OCI-LY7 (cell line): Measurements from ENCODE around the gene OR56A4. TPM values are rescaled to one million over a fixed set of nuclear protein-coding genes. Genes with fewer than 3 reads are reported as not detected.

Source experiments
- Bru-seq: library from RNA; stranded (reverse); fragments of 400-500 nt; gene quantifications from one replicate; lab custom pipeline; 2021; lab: Mats Ljungman, UMichigan
- BruChase-seq, 2 experiments: library from RNA; stranded (reverse); fragments of 400-500 nt; gene quantifications; one replicate each; lab custom pipeline; 2021; lab: Mats Ljungman, UMichigan
- BruUV-seq: library from RNA; stranded (reverse); fragments of 400-500 nt; replicated peaks from 2 replicates; lab custom pipeline; 2021; lab: Mats Ljungman, UMichigan
- CTCF ChIA-PET: fragments of 300-600 bp; sonication (Branson Sonifier 250); formaldehyde crosslinking; loops from one replicate; lab custom pipeline; 2022; ENCODE audit warnings: antibody characterized with exemption; ENCODE audit not compliant: unreplicated experiment; lab: Charles Lee
- POLR2A ChIA-PET: fragments of 300-600 bp; sonication (Branson Sonifier 250); formaldehyde crosslinking; loops from one replicate; lab custom pipeline; 2022; ENCODE audit warnings: antibody characterized with exemption; lab: Charles Lee
- DNase-seq: peaks from one replicate; pipeline ENCODE4 v3.0.0-alpha.2; 2015; ENCODE audit warnings: low spot score
- H2AFZ ChIP-seq: fragments of 200-600 bp; sonication (generic), shearing (Covaris generic); 2 replicates; pipeline ENCODE4 v1.6.1; 2014; ENCODE audit warnings: mild to moderate bottlenecking, antibody characterized with exemption, low read length, moderate library complexity
- H3K27ac ChIP-seq: fragments of 200-600 bp; sonication (generic); 2 replicates; pipeline ENCODE4 v1.5.1; 2014; ENCODE audit warnings: mixed run types, low read depth, mild to moderate bottlenecking, moderate library complexity, low read length, inconsistent platforms; ENCODE audit not compliant: poor library complexity, severe bottlenecking
- H3K36me3 ChIP-seq: fragments of 200-600 bp; sonication (generic); 2 replicates; pipeline ENCODE4 v1.6.1; 2014; ENCODE audit warnings: mild to moderate bottlenecking, antibody characterized with exemption, low read length, moderate library complexity, mixed read lengths; ENCODE audit not compliant: insufficient read depth
- H3K4me1 ChIP-seq: fragments of 200-600 bp; sonication (generic); 2 replicates; pipeline ENCODE4 v1.5.1; 2014; ENCODE audit warnings: mild to moderate bottlenecking, low read length; ENCODE audit not compliant: insufficient read depth, poor library complexity, severe bottlenecking
- H3K4me2 ChIP-seq: fragments of 200-600 bp; sonication (generic); 2 replicates; pipeline ENCODE4 v1.6.1; 2014; ENCODE audit warnings: mild to moderate bottlenecking, low read length
- H3K4me3 ChIP-seq: fragments of 200-600 bp; sonication (generic); 2 replicates; pipeline ENCODE4 v1.5.1; 2014; ENCODE audit warnings: mild to moderate bottlenecking, low read depth, low read length; ENCODE audit not compliant: poor library complexity, severe bottlenecking
- H3K79me2 ChIP-seq: fragments of 200-600 bp; sonication (generic); 2 replicates; pipeline ENCODE4 v1.6.1; 2016; ENCODE audit warnings: low read depth, mild to moderate bottlenecking, low read length, moderate library complexity, mixed read lengths; ENCODE audit not compliant: insufficient read depth
- H3K9me2 ChIP-seq: fragments of 200-600 bp; sonication (generic); 2 replicates; pipeline ENCODE4 v1.6.1; 2016; ENCODE audit warnings: mild to moderate bottlenecking, low read length, mixed read lengths; ENCODE audit not compliant: insufficient read depth
- H3K9me3 ChIP-seq: fragments of 200-600 bp; sonication (generic); 2 replicates; pipeline ENCODE4 v1.6.1; 2014; ENCODE audit warnings: mild to moderate bottlenecking, mixed run types, low read length, mixed read lengths
- H4K20me1 ChIP-seq: fragments of 200-600 bp; sonication (generic); 2 replicates; pipeline ENCODE4 v1.6.1; 2014; ENCODE audit warnings: mild to moderate bottlenecking, antibody characterized with exemption, low read length, moderate library complexity, mixed read lengths; ENCODE audit not compliant: insufficient read depth
- EZH2phosphoT487 ChIP-seq: fragments of 200-600 bp; sonication (generic); IDR thresholded peaks from 2 replicates; pipeline ENCODE4 v1.6.1; 2018; ENCODE audit warnings: low read depth, borderline replicate concordance, mild to moderate bottlenecking, mixed run types, antibody characterized with exemption, low read length, moderate library complexity, mixed read lengths
- intact Hi-C: fragments of 100-400 bp; cut with micrococcal nuclease; formaldehyde crosslinking; loops from one replicate; pipeline ENCODE4 v1.10.0; 2022; ENCODE audit not compliant: unreplicated experiment
- long read RNA-seq: library from polyadenylated mRNA; stranded (forward); transcript quantifications from one replicate; pipeline ENCODE4 v2.0.0, GENCODE V29; 2022
- total RNA-seq, 2 experiments: library from RNA; depleted of rRNA in 1 of 2; stranded (reverse); fragments of >200 nt in 1 of 2; shearing (Covaris generic) in 1 of 2; gene quantifications; 2 replicates each; pipeline ENCODE4 v1.2.3, GENCODE V29; 2014 to 2022
- TF ChIP-seq, protein P1 (sequence below): fragments of 200-600 bp; sonication (generic); conservative IDR thresholded peaks from 2 replicates; pipeline ENCODE4 v1.5.1; 2014; ENCODE audit warnings: mild to moderate bottlenecking, antibody characterized with exemption, low read length, moderate library complexity, mixed read lengths

Gene OR56A4, protein sequence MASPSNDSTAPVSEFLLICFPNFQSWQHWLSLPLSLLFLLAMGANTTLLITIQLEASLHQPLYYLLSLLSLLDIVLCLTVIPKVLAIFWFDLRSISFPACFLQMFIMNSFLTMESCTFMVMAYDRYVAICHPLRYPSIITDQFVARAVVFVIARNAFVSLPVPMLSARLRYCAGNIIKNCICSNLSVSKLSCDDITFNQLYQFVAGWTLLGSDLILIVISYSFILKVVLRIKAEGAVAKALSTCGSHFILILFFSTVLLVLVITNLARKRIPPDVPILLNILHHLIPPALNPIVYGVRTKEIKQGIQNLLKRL
- not detected in 2 replicates for total RNA-seq (2014; rRNA removed; shearing (Covaris generic))
- 0.11 TPM in 1 of 2 replicates, not detected in the other for total RNA-seq (2022)
- not detected for Bru-seq, nascent RNA
- percentile 15 among the genes with signal in this experiment for BruChase-seq, experiment 1, labeled RNA remaining after a 6-hour chase
- BruChase-seq, experiment 2, labeled RNA remaining after a 2-hour chase, result not detected
- long read RNA-seq, result 0 reads

DNA sequence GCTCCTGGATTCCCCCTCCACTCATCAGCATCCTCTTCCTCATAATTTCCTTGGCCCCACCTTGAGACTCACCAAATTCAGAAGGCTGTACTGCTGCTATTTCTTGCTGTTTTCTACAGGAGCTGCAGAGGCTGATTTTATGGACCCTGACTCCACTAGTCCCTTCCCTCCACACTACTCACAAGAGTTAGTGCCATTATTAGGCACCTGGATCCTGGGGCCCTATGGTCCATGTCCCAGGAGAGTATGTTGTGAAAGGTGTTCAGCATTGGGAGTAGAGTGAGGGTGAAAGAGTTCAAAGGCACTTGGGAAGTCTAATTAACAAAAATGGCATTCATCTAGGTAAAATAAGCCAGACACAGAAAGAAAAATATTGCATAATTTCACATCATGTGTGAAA is at the start of gene OR56A4:
OR56A4 (minus strand) TSS at position 101 of the 400 bp plus-strand sequence. CDS start 3,954 bp downstream, outside the sequence.
- Histone ChIP-seq H3K9me2 (no peaks in the 10 kb centered on the region), H4K20me1 (no peaks in the 10 kb centered on the region), H3K4me2 (no peak within 1 kb of the TSS), H3K79me2 (no peaks in the 10 kb centered on the region), H3K36me3 (no peaks in the 10 kb centered on the region), H3K9me3 (no peaks in the 10 kb centered on the region), H3K27ac (no peak within 1 kb of the TSS), H2AFZ (no peak within 1 kb of the TSS), H3K4me3 (no peak within 1 kb of the TSS), H3K4me1 (no peaks in the 10 kb centered on the region)
- ChIA-PET POLR2A (no interaction called here), CTCF (no interaction called here)
- intact Hi-C loops, result no loop called here
- no TSS peak for BruUV-seq
- no peak for DNase-seq
- TF ChIP-seq, protein P1, sequence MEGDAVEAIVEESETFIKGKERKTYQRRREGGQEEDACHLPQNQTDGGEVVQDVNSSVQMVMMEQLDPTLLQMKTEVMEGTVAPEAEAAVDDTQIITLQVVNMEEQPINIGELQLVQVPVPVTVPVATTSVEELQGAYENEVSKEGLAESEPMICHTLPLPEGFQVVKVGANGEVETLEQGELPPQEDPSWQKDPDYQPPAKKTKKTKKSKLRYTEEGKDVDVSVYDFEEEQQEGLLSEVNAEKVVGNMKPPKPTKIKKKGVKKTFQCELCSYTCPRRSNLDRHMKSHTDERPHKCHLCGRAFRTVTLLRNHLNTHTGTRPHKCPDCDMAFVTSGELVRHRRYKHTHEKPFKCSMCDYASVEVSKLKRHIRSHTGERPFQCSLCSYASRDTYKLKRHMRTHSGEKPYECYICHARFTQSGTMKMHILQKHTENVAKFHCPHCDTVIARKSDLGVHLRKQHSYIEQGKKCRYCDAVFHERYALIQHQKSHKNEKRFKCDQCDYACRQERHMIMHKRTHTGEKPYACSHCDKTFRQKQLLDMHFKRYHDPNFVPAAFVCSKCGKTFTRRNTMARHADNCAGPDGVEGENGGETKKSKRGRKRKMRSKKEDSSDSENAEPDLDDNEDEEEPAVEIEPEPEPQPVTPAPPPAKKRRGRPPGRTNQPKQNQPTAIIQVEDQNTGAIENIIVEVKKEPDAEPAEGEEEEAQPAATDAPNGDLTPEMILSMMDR, result no peak
- no peak for TF ChIP-seq EZH2phosphoT487

DNA sequence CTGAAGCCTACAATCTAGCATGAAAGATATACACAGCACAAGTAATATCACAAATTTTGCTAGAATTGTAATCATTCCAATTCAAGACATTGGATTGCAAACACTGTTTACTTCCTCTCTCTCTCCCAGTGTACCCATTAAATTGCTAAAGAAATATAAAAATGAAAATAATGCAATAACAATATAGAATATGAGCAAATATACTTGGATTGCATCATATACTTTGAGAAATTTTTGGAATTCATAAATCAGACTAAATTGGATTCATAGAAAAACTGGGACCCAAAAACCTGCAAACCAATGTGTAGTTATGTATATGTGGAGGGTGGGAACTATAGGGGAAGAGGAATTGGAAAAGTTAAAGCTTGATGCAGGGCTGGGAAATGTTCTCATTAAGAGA is 48.8 kb upstream of the OR56A4 start:
- CTCF ChIA-PET, result no interaction called here
- no peak for DNase-seq
- intact Hi-C loops, result no loop called here
- no peak overlapping the region for H3K4me3 ChIP-seq
- no TSS peak for BruUV-seq
- no peaks in the 10 kb centered on the region for H3K36me3 ChIP-seq
- TF ChIP-seq, protein P1, result no peak
- TF ChIP-seq EZH2phosphoT487, result no peak
- no peaks in the 10 kb centered on the region for H3K9me2 ChIP-seq
- no peaks in the 10 kb centered on the region for H3K4me1 ChIP-seq
- H2AFZ ChIP-seq, result no peak overlapping the region
- POLR2A ChIA-PET, result interaction anchor here (0.6 kb wide), 1 partner anchor 88 kb away, joined by 3 read pairs; no protein-coding TSS in a partner anchor
- H3K9me3 ChIP-seq, result no peaks in the 10 kb centered on the region
- H4K20me1 ChIP-seq, result no peaks in the 10 kb centered on the region
- no peak overlapping the region for H3K4me2 ChIP-seq
- no peak overlapping the region for H3K27ac ChIP-seq
- no peaks in the 10 kb centered on the region for H3K79me2 ChIP-seq

DNA sequence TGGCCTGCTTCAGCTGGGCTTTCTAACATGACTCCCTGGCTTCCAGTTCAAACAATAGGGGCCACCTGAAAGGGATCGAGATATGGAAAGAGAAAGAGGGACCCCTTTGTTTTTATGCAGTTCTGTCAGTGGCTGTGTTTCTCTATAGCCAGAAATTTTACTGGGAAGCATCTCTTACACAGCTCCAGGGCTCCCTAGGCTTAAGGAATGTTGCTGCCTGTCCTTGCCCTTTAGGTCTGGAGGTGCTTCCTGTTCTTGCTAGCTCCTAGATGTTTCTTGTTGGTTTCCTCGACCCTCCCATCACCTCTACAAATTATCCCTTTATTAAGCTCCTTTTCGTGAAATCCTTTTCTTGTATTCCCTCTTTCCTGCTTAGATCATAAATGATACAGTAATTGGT is 45.6 kb upstream of the OR56A4 start:
- Histone ChIP-seq H2AFZ (no peak overlapping the region), H3K4me2 (no peak overlapping the region), H3K79me2 (no peaks in the 10 kb centered on the region), H4K20me1 (no peaks in the 10 kb centered on the region), H3K27ac (no peak overlapping the region), H3K9me2 (no peaks in the 10 kb centered on the region), H3K4me3 (no peak overlapping the region), H3K9me3 (no peaks in the 10 kb centered on the region), H3K4me1 (no peaks in the 10 kb centered on the region), H3K36me3 (no peaks in the 10 kb centered on the region)
- POLR2A ChIA-PET, result interaction anchor here (0.7 kb wide), 1 partner anchor 503 kb away, joined by 3 read pairs; no protein-coding TSS in a partner anchor
- intact Hi-C loops, result no loop called here
- TF ChIP-seq EZH2phosphoT487, result no peak
- TF ChIP-seq, protein P1, result no peak
- CTCF ChIA-PET, result no interaction called here
- BruUV-seq, result no TSS peak
- no peak for DNase-seq
